ENCODE data around the gene PHF19. TPM values are rescaled to one million over a fixed set of nuclear protein-coding genes. Genes with fewer than 3 reads are reported as not detected.

The PHF19 gene
- total and polyA plus RNA-seq, 2 of the 8 experiments (the other 6 are each of a cell fraction or from before 2014, with no cell fraction given), result 28.2 to 31.8 TPM

DNA sequence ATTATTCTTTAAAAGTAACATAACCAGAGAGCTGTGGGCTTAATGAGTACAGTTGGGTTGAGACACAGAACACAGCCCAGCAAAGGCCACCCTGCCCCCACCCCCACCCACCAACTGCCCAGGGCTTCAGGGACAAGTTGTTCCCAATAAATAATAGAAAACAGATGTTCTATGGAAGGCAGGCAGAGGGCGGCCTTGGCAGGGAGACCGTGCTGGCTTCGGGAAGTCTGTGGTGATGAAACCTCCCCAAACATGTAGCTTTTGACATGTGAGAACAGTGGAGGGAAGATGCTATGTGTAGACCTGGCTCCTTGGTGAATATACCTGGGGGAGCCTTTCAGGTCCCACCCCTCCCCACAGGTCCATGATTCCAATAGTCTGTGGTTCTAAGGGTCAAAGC is 39.6 kb upstream of the PHF19 start:
- no peak overlapping the region for H4K5ac ChIP-seq (ENCODE audit: insufficient read length, low read depth, low read length)
- H2AFZ ChIP-seq (ENCODE audit: low read length), result no peak overlapping the region
- no peak overlapping the region for H3K18ac ChIP-seq (ENCODE audit: extremely low read depth, low read length)
- H3K23ac ChIP-seq (ENCODE audit: insufficient read length), result no peak overlapping the region
- ChIA-PET CTCF (ENCODE audit: partially characterized antibody) (interaction anchor here (0.7 to 2.4 kb wide), 19 partner anchors 9 to 143 kb away, joined by 3 to 12 read pairs (median 5); partner anchors contain the start of gene TRAF1), POLR2A (ENCODE audit: partially characterized antibody) (interaction anchor here (0.8 to 2.5 kb wide), 7 partner anchors 8 to 60 kb away, joined by 3 to 7 read pairs (median 3); no protein-coding TSS in a partner anchor)
- H3K56ac ChIP-seq (replicated peaks; ENCODE audit: insufficient read length, low read depth, low read length), result no peak overlapping the region
- no peaks in the 10 kb centered on the region for H3K36me3 ChIP-seq (ENCODE audit: control insufficient read depth in 2 of 4, insufficient read depth in 4 of 4, low read length in 3 of 4)
- no peak overlapping the region for H2BK20ac ChIP-seq (ENCODE audit: low read length)
- H3K4me3 ChIP-seq (ENCODE audit: extremely low read depth in 1 of 4, insufficient read depth in 2 of 4, low read depth in 3 of 4, low read length in 4 of 4), result no peak overlapping the region
- H4K20me1 ChIP-seq (replicated peaks in 1 of 2; ENCODE audit: control insufficient read depth in 1 of 2, insufficient read depth in 2 of 2, low read length in 2 of 2), result no peaks in the 10 kb centered on the region
- DNase-seq (ENCODE audit: low read depth in 1 of 2, low spot score in 2 of 2) (no peak), FAIRE-seq (no peak)
- H3K9ac ChIP-seq (replicated peaks in 1 of 4; ENCODE audit: extremely low read depth in 1 of 4, low read depth in 3 of 4, low read length in 3 of 4), result no peak overlapping the region
- H3K79me2 ChIP-seq (ENCODE audit: control insufficient read depth in 1 of 2, insufficient read depth in 2 of 2, low read length in 2 of 2), result no peaks in the 10 kb centered on the region
- no peak overlapping the region for H2AK5ac ChIP-seq (ENCODE audit: low read depth, low read length)
- H3K27me3 ChIP-seq (replicated peaks in 1 of 4; ENCODE audit: control insufficient read depth in 3 of 4, extremely low read depth in 1 of 4, insufficient read depth in 3 of 4, low read length in 3 of 4), result no peaks in the 10 kb centered on the region; a peak in 1 of 7 replicates
- H3K4me1 ChIP-seq (replicated peaks in 1 of 4; ENCODE audit: control insufficient read depth in 3 of 4, insufficient read depth in 4 of 4, low read length in 3 of 4), result peaks cover 0 to 6% (median 3%) of the 10 kb centered on the region in 4 experiments; a peak in 4 of 7 replicates
- no peak overlapping the region for H3K4ac ChIP-seq (replicated peaks; ENCODE audit: insufficient read length, low read depth, low read length)
- 0 out of 2 replicates have a peak overlapping the region, but pooled peaks have one; percentile 13 for H2BK15ac ChIP-seq (ENCODE audit: low read length)
- H4K91ac ChIP-seq (replicated peaks; ENCODE audit: insufficient read length, low read length), result no peak overlapping the region
- no peaks in the 10 kb centered on the region for H3K9me3 ChIP-seq (ENCODE audit: insufficient read depth in 2 of 2, low read depth in 1 of 2, low read length in 1 of 2)
- no peak overlapping the region for H2BK120ac ChIP-seq (replicated peaks; ENCODE audit: low read depth, low read length)
- H2BK5ac ChIP-seq (ENCODE audit: low read depth, low read length), result no peak overlapping the region
- H3K79me1 ChIP-seq (ENCODE audit: low read depth, low read length), result no peaks in the 10 kb centered on the region
- H4K8ac ChIP-seq (ENCODE audit: extremely low read depth, insufficient read depth, low read length), result no peak overlapping the region
- no peak overlapping the region for H2BK12ac ChIP-seq (ENCODE audit: low read depth, low read length)
- no peak overlapping the region for H3K14ac ChIP-seq (ENCODE audit: insufficient read length)
- H3K4me2 ChIP-seq (ENCODE audit: insufficient read depth in 1 of 2, low read depth in 2 of 2, low read length in 2 of 2), result no peak overlapping the region
- H3K23me2 ChIP-seq (ENCODE audit: low read depth, low read length), result no peaks in the 10 kb centered on the region
- WGBS, 2 experiments (ENCODE audit: extremely low coverage in 1 of 2, insufficient coverage in 1 of 2, insufficient read length in 1 of 2, insufficient replicate concordance in 2 of 2, low coverage in 1 of 2, low lambda C conversion rate in 2 of 2, missing lambda C conversion rate in 1 of 2), result 79% methylated on average over 3 of the region's 3 CpGs; no CpG with 5 or more reads in 1 of the 2 experiments
- H3K27ac ChIP-seq (ENCODE audit: low read depth, low read length), result no peak overlapping the region
- TF ChIP-seq TAF7 (optimal IDR thresholded peaks at IDR 0.05; ENCODE audit: borderline replicate concordance, low read depth, low read length) (no peak), YY1 (IDR thresholded peaks at IDR 0.05; ENCODE audit: low read depth, low read length) (no peak), KDM1A (IDR thresholded peaks at IDR 0.05; ENCODE audit: borderline replicate concordance, low read length) (no peak), ATF3 (IDR thresholded peaks at IDR 0.05; ENCODE audit: insufficient read depth, low read depth, low read length) (0 out of 2 replicates have a peak, but pooled peaks have one; percentile 28), SP2 (IDR thresholded peaks at IDR 0.05; ENCODE audit: low read length) (no peak), CTCF (IDR thresholded peaks at IDR 0.05; ENCODE audit: control extremely low read depth in 1 of 3, insufficient read depth in 1 of 3, low read depth in 1 of 3, low read length in 3 of 3) (peak; percentile 19 to 36 (median 30)), RAD21 (IDR thresholded peaks at IDR 0.05 in 1 of 2, conservative IDR thresholded peaks at IDR 0.05 in 1 of 2; ENCODE audit: low read depth in 2 of 2, low read length in 2 of 2) (peak; percentile 28 to 53; a peak in 3 of 4 replicates), SIN3A (conservative IDR thresholded peaks at IDR 0.05 in 1 of 2, IDR thresholded peaks at IDR 0.05 in 1 of 2; ENCODE audit: low read depth in 1 of 2, low read length in 2 of 2) (no peak), RXRA (IDR thresholded peaks at IDR 0.05; ENCODE audit: insufficient read depth, low read depth, low read length) (no peak), BACH1 (IDR thresholded peaks at IDR 0.05; ENCODE audit: low read length) (no peak)
